Uterus (tissue), 4 donors: Measurements from ENCODE around the gene UMPS. TPM values are rescaled to one million over a fixed set of nuclear protein-coding genes. Genes with fewer than 3 reads are reported as not detected.

Experiments
- DNase-seq, 2 donors: peaks; one replicate each; pipeline ENCODE4 v3.0.0-alpha.2; 2019 to 2020
- H3K27ac ChIP-seq, 2 donors: fragments of 200-600 bp; sonication (generic); 1 replicate in 1 of 2; 2 replicates in 1 of 2; pipeline ENCODE4 v1.5.1; 2016 to 2018
- H3K27me3 ChIP-seq, 2 donors: fragments of 200-600 bp; sonication (generic); one replicate each; pipeline ENCODE4 v1.5.1; 2018 to 2019; ENCODE audit warnings: control low read depth in 1 of 2
- H3K36me3 ChIP-seq, 2 donors: fragments of 200-600 bp; sonication (generic); one replicate each; pipeline ENCODE4 v1.5.1; 2019; ENCODE audit warnings: control low read depth in 1 of 2
- H3K4me1 ChIP-seq, 2 donors: fragments of 200-600 bp; sonication (generic); one replicate each; pipeline ENCODE4 v1.5.1; 2018 to 2019; ENCODE audit warnings: control low read depth in 1 of 2
- H3K4me3 ChIP-seq, 2 donors: fragments of 200-600 bp; sonication (generic); 1 replicate in 1 of 2; 2 replicates in 1 of 2; pipeline ENCODE4 v1.5.1; 2018 to 2019; ENCODE audit warnings: mild to moderate bottlenecking in 1 of 2
- H3K9me3 ChIP-seq, 2 donors: fragments of 200-600 bp; sonication (generic); one replicate each; pipeline ENCODE4 v1.5.1; 2019; ENCODE audit warnings: control low read depth in 1 of 2
- CTCF ChIP-seq, 4 experiments: fragments of 200-600 bp in 2 of 4; fragments of 450-650 bp in 2 of 4; sonication (generic) in 2 of 4; IDR thresholded peaks; one replicate each; pipeline ENCODE4 v1.5.1; 2016 to 2019; ENCODE audit warnings: antibody characterized with exemption in 4 of 4, mild to moderate bottlenecking in 2 of 4, moderate library complexity in 1 of 4
- POLR2A ChIP-seq, 2 donors: fragments of 450-650 bp; IDR thresholded peaks; one replicate each; pipeline ENCODE4 v1.6.1; 2016; ENCODE audit warnings: antibody characterized with exemption in 2 of 2, mild to moderate bottlenecking in 1 of 2, moderate library complexity in 1 of 2
- intact Hi-C: fragments of 100-400 bp; cut with DNase I; formaldehyde crosslinking; loops from one replicate; pipeline ENCODE4 v1.15.1; 2023; ENCODE audit warnings: low total_unique reads
- total RNA-seq, 4 donors: library from RNA; depleted of rRNA in 3 of 4; stranded (reverse); fragments of >200 nt in 3 of 4; gene quantifications; one replicate each; pipeline versions ENCODE4 v1.1.0 to v1.2.4, GENCODE V29; 2014 to 2023
- donor health status: DM: yes; HTN: yes; CAD: no.

The UMPS gene
- total RNA-seq, 4 donors from 2014 or later: 5.4 to 54.8 (median 19.9) TPM

- H3K27ac ChIP-seq: peak overlapping the region in 1 of 2 donors; percentile 87
- intact Hi-C loops: no loop called here
These were observed 54.6 kb downstream of the UMPS start for GRCh38 chr3:124784686-124785382.

GRCh38 chr3:124785973-124786372, 55.7 kb downstream of the UMPS start:
- no peak overlapping the region for H3K4me3 ChIP-seq
- TF ChIP-seq POLR2A (IDR thresholded peaks at IDR 0.05): no peak
- TF ChIP-seq CTCF (IDR thresholded peaks at IDR 0.05): no peak
- no peaks in the 10 kb centered on the region for H3K9me3 ChIP-seq
- intact Hi-C loops: no loop called here
- H3K27me3 ChIP-seq: no peaks in the 10 kb centered on the region
- peaks cover 7 to 9% of the 10 kb centered on the region in 2 donors for H3K4me1 ChIP-seq
- H3K36me3 ChIP-seq: no peaks in the 10 kb centered on the region
- DNase-seq: no peak
- H3K27ac ChIP-seq: peak overlapping the region; percentile 73 to 87

More at GRCh38 chr3:124784686-124785382, 54.6 kb downstream of the UMPS start:
- Histone ChIP-seq H3K27me3 (no peaks in the 10 kb centered on the region), H3K4me1 (peaks cover 9 to 11% of the 10 kb centered on the region in 2 donors), H3K4me3 (no peak overlapping the region), H3K36me3 (no peaks in the 10 kb centered on the region), H3K9me3 (no peaks in the 10 kb centered on the region)
- DNase-seq: no peak
- TF ChIP-seq POLR2A (IDR thresholded peaks at IDR 0.05): no peak

- TF ChIP-seq POLR2A (IDR thresholded peaks at IDR 0.05) (no peak), CTCF (IDR thresholded peaks at IDR 0.05) (peak; percentile 27 to 56 (median 52))
- no peak overlapping the region for H3K4me3 ChIP-seq
- H3K27ac ChIP-seq: peak overlapping the region; percentile 73 to 87
- H3K9me3 ChIP-seq: no peaks in the 10 kb centered on the region
- DNase-seq: no peak
- no peaks in the 10 kb centered on the region for H3K36me3 ChIP-seq
- intact Hi-C loops: no loop called here
- peaks cover 8 to 12% of the 10 kb centered on the region in 2 donors for H3K4me1 ChIP-seq
- H3K27me3 ChIP-seq: no peaks in the 10 kb centered on the region
These were observed 56.4 kb downstream of the UMPS start for GRCh38 chr3:124786511-124787241.

- Histone ChIP-seq H3K4me1 (peaks cover 11 to 12% of the 10 kb centered on the region in 2 donors), H3K27ac (peak overlapping the region; percentile 73 to 87)
These were observed 57.4 kb downstream of the UMPS start for GRCh38 chr3:124787476-124788195.

More at GRCh38 chr3:124787476-124788195, 57.4 kb downstream of the UMPS start:
- Histone ChIP-seq H3K36me3 (no peaks in the 10 kb centered on the region), H3K9me3 (no peaks in the 10 kb centered on the region), H3K27me3 (no peaks in the 10 kb centered on the region), H3K4me3 (no peak overlapping the region)
- intact Hi-C loops: no loop called here
- no peak for TF ChIP-seq CTCF (IDR thresholded peaks at IDR 0.05)
- no peak for TF ChIP-seq POLR2A (IDR thresholded peaks at IDR 0.05)
- no peak for DNase-seq
